ENCODE data around the gene SRSF4. TPM values are rescaled to one million over a fixed set of nuclear protein-coding genes. Genes with fewer than 3 reads are reported as not detected.

The SRSF4 gene
- total and polyA plus RNA-seq, 2 experiments from 2014 or later, result 53.2 to 71.4 TPM

DNA sequence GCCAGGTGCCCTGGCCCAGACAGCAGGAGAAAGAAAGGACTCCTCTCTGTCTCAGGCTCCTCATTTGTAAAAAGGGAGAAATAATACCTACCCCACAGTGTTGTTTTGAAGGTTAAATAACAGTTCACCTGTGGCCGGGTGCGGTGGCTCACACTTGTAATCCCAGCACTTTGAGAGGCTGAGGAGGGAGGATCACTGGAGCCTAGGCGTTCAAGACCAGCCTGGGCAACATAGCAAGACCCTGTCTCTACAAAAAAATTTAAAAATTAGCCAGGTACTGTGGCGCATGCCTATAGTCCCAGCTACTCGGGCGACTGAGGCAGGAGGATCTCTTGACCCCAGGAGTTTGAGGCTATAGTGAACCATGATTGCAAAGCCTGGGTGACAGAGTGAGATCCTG, 55.5 kb downstream of the SRSF4 start:
- Histone ChIP-seq H3K4me1 (ENCODE audit: insufficient read depth) (peaks cover 17% of the 10 kb centered on the region), H3K9me2 (replicated peaks; ENCODE audit: insufficient read depth) (no peaks in the 10 kb centered on the region), H2AFZ (no peak overlapping the region), H3K9me3 (ENCODE audit: low read depth) (no peaks in the 10 kb centered on the region), H3K4me3 (no peak overlapping the region), H4K20me1 (ENCODE audit: insufficient read depth, poor library complexity, severe bottlenecking) (no peaks in the 10 kb centered on the region), H3K79me2 (peaks cover 8% of the 10 kb centered on the region), H3K4me2 (no peak overlapping the region), H3K27me3 (peaks cover 9% of the 10 kb centered on the region), H3K27ac (no peak overlapping the region), H3K36me3 (replicated peaks; ENCODE audit: insufficient read depth, low read depth) (no peaks in the 10 kb centered on the region)
- TF ChIP-seq EZH2phosphoT487 (IDR thresholded peaks at IDR 0.05; ENCODE audit: low read depth, severe bottlenecking, unreplicated experiment), result no peak
- TF ChIP-seq, protein P1, sequence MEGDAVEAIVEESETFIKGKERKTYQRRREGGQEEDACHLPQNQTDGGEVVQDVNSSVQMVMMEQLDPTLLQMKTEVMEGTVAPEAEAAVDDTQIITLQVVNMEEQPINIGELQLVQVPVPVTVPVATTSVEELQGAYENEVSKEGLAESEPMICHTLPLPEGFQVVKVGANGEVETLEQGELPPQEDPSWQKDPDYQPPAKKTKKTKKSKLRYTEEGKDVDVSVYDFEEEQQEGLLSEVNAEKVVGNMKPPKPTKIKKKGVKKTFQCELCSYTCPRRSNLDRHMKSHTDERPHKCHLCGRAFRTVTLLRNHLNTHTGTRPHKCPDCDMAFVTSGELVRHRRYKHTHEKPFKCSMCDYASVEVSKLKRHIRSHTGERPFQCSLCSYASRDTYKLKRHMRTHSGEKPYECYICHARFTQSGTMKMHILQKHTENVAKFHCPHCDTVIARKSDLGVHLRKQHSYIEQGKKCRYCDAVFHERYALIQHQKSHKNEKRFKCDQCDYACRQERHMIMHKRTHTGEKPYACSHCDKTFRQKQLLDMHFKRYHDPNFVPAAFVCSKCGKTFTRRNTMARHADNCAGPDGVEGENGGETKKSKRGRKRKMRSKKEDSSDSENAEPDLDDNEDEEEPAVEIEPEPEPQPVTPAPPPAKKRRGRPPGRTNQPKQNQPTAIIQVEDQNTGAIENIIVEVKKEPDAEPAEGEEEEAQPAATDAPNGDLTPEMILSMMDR (IDR thresholded peaks at IDR 0.05; ENCODE audit: poor library complexity), result no peak
- no peak for TF ChIP-seq EZH2 (IDR thresholded peaks at IDR 0.05; ENCODE audit: borderline replicate concordance)
- DNase-seq (ENCODE audit: low spot score), result no peak
- 97% methylated on average over 6 of the region's 6 CpGs for WGBS (ENCODE audit: low lambda C conversion rate, missing lambda C conversion rate)

DNA sequence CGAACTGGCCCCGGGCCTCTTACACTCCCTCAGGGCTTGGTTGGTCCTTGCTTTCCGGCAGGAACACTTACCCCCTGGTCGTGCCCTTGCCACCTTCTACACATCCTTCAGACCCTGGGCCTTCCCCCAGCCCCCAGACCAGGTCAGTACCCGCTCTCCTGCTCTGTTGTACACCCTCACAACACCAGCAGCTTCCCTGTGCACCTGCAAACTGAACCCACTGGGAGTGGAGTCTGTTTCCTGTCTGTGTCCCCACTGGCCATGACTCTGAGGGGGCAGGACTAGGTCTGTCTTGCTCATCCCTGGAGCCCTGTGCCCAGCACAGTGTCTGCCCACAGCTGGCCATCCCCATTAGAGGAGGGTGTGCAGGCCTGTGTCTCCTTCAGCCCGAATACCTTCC, 55.9 kb downstream of the SRSF4 start:
- no peak for DNase-seq (ENCODE audit: low spot score)
- no peaks in the 10 kb centered on the region for H3K9me3 ChIP-seq (ENCODE audit: low read depth)
- H3K27ac ChIP-seq, result peak overlapping the region; percentile 98
- TF ChIP-seq, protein P1 (IDR thresholded peaks at IDR 0.05; ENCODE audit: poor library complexity), result no peak
- TF ChIP-seq EZH2phosphoT487 (IDR thresholded peaks at IDR 0.05; ENCODE audit: low read depth, severe bottlenecking, unreplicated experiment), result no peak
- no peak for TF ChIP-seq EZH2 (IDR thresholded peaks at IDR 0.05; ENCODE audit: borderline replicate concordance)
- H3K4me2 ChIP-seq, result peak overlapping the region; percentile 95
- peaks cover 11% of the 10 kb centered on the region for H3K79me2 ChIP-seq
- H3K4me3 ChIP-seq, result no peak overlapping the region
- 78% methylated on average over 6 of the region's 6 CpGs for WGBS (ENCODE audit: low lambda C conversion rate, missing lambda C conversion rate)
- no peak overlapping the region for H2AFZ ChIP-seq
- H3K9me2 ChIP-seq (replicated peaks; ENCODE audit: insufficient read depth), result no peaks in the 10 kb centered on the region
- H3K27me3 ChIP-seq, result peaks cover 12% of the 10 kb centered on the region
- no peaks in the 10 kb centered on the region for H3K36me3 ChIP-seq (replicated peaks; ENCODE audit: insufficient read depth, low read depth)
- peaks cover 20% of the 10 kb centered on the region for H3K4me1 ChIP-seq (ENCODE audit: insufficient read depth)
- peaks cover 2% of the 10 kb centered on the region for H4K20me1 ChIP-seq (ENCODE audit: insufficient read depth, poor library complexity, severe bottlenecking)

DNA sequence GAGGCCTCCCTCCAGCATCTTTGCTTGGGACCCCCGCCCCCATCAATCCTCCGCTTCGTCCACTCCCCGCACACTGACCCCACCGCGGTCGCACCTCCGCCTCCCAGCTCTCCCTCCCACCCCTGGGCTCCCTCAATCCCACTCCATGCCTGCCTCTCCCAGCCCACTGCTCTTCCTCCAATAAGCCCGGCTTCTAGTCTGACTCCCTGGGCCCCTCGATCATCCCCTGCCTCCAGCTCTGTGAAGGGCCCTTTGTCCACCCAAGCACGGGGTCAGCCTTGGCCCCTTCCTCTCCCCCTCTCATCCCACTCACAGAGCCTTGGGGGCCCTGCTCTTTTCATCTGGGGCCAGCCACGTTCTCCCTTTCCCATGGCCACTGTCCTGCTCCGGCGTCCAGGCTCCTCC, 56.5 kb downstream of the SRSF4 start:
- no peaks in the 10 kb centered on the region for H3K9me2 ChIP-seq (replicated peaks; ENCODE audit: insufficient read depth)
- peak overlapping the region; percentile 95 for H3K4me2 ChIP-seq
- H3K79me2 ChIP-seq, result peaks cover 14% of the 10 kb centered on the region
- H3K9me3 ChIP-seq (ENCODE audit: low read depth), result no peaks in the 10 kb centered on the region
- H4K20me1 ChIP-seq (ENCODE audit: insufficient read depth, poor library complexity, severe bottlenecking), result peaks cover 4% of the 10 kb centered on the region
- H3K27me3 ChIP-seq, result peaks cover 13% of the 10 kb centered on the region
- no peak overlapping the region for H3K4me3 ChIP-seq
- peaks cover 20% of the 10 kb centered on the region for H3K4me1 ChIP-seq (ENCODE audit: insufficient read depth)
- no peak for DNase-seq (ENCODE audit: low spot score)
- peak overlapping the region; percentile 98 for H3K27ac ChIP-seq
- WGBS (ENCODE audit: low lambda C conversion rate, missing lambda C conversion rate), result 70% methylated on average over 6 of the region's 14 CpGs
- H3K36me3 ChIP-seq (replicated peaks; ENCODE audit: insufficient read depth, low read depth), result no peaks in the 10 kb centered on the region
- H2AFZ ChIP-seq, result peak overlapping the region; percentile 83
- TF ChIP-seq, protein P1 (IDR thresholded peaks at IDR 0.05; ENCODE audit: poor library complexity), result no peak
- TF ChIP-seq EZH2phosphoT487 (IDR thresholded peaks at IDR 0.05; ENCODE audit: low read depth, severe bottlenecking, unreplicated experiment), result no peak
- no peak for TF ChIP-seq EZH2 (IDR thresholded peaks at IDR 0.05; ENCODE audit: borderline replicate concordance)

Measured in hepatocyte (in vitro differentiated cells).